HepG2 (cell line): ENCODE data around the gene PSMB1. TPM values are rescaled to one million over a fixed set of nuclear protein-coding genes. Genes with fewer than 3 reads are reported as not detected.
A peak's percentile ranks its signal among the peaks of the same experiment; 100 is the strongest.

Experiments
- AHR ChIP-seq: IDR thresholded peaks from 2 replicates; pipeline ENCODE4 v1.6.1; 2018; ENCODE audit warnings: missing genetic modification reagents, missing compliant biosample characterization
- DBP ChIP-seq: sonication (generic); formaldehyde crosslinking; IDR thresholded peaks from 2 replicates; pipeline ENCODE4 v1.4.0; 2020; ENCODE audit warnings: missing genetic modification reagents; ENCODE audit errors: not compliant biosample characterization
- ELF3 ChIP-seq: IDR thresholded peaks from 2 replicates; pipeline ENCODE4 v1.6.1; 2016; ENCODE audit warnings: missing genetic modification reagents, missing compliant biosample characterization
- EZH2 ChIP-seq: conservative IDR thresholded peaks from 2 replicates; pipeline ENCODE4 v1.6.1; 2012; ENCODE audit warnings: mild to moderate bottlenecking, low read depth, low read length, moderate library complexity
- FOXO1 ChIP-seq: sonication (generic); formaldehyde crosslinking; IDR thresholded peaks from 2 replicates; pipeline ENCODE4 v1.4.0; 2020; ENCODE audit warnings: missing genetic modification reagents
- FOXP1 ChIP-seq, 2 experiments: fragments of 450-650 bp in 1 of 2; IDR thresholded peaks; 2 replicates each; pipeline ENCODE4 v1.6.1; 2017 to 2018; ENCODE audit warnings: antibody characterized with exemption in 1 of 2
- KDM3A ChIP-seq: IDR thresholded peaks from 2 replicates; pipeline ENCODE4 v1.6.1; 2018; ENCODE audit warnings: low read depth, missing compliant biosample characterization
- NFKB2 ChIP-seq: sonication (generic); formaldehyde crosslinking; IDR thresholded peaks from 2 replicates; pipeline ENCODE4 v1.4.0; 2020; ENCODE audit warnings: missing genetic modification reagents, borderline replicate concordance
- RAD51 ChIP-seq: fragments of 450-650 bp; IDR thresholded peaks from 2 replicates; pipeline ENCODE4 v1.6.1; 2016; ENCODE audit warnings: borderline replicate concordance
- SIX1 ChIP-seq: sonication (generic); formaldehyde crosslinking; IDR thresholded peaks from 2 replicates; pipeline ENCODE4 v1.4.0; 2020; ENCODE audit warnings: missing genetic modification reagents, borderline replicate concordance
- SNAI1 ChIP-seq: sonication (generic); formaldehyde crosslinking; IDR thresholded peaks from 2 replicates; pipeline ENCODE4 v1.5.0; 2020; ENCODE audit warnings: mild to moderate bottlenecking, missing genetic modification reagents, borderline replicate concordance
- SOX13 ChIP-seq, 3 experiments: fragments of 450-650 bp in 1 of 3; sonication (generic) in 1 of 3; formaldehyde crosslinking in 1 of 3; IDR thresholded peaks in 2 of 3; conservative IDR thresholded peaks in 1 of 3; 2 replicates each; pipeline versions ENCODE4 v1.5.0 to v1.6.1; 2016 to 2020; ENCODE audit warnings: antibody characterized with exemption in 1 of 3, mild to moderate bottlenecking in 1 of 3, missing compliant biosample characterization in 1 of 3, missing genetic modification reagents in 1 of 3, moderate library complexity in 1 of 3
- ZBTB14 ChIP-seq: sonication (generic); formaldehyde crosslinking; IDR thresholded peaks from 2 replicates; pipeline ENCODE4 v1.4.0; 2020; ENCODE audit warnings: missing genetic modification reagents
- ZBTB39 ChIP-seq: sonication (generic); formaldehyde crosslinking; IDR thresholded peaks from 2 replicates; pipeline ENCODE4 v1.5.0; 2020; ENCODE audit warnings: missing genetic modification reagents
- ZBTB7B ChIP-seq: sonication (generic); formaldehyde crosslinking; IDR thresholded peaks from 2 replicates; pipeline ENCODE4 v1.4.0; 2020; ENCODE audit warnings: missing genetic modification reagents
- ZC3H13 ChIP-seq: sonication (generic); formaldehyde crosslinking; IDR thresholded peaks from 2 replicates; pipeline ENCODE4 v1.8.1; 2023; ENCODE audit warnings: mild to moderate bottlenecking, missing genetic modification reagents, moderate library complexity
- ZNF232 ChIP-seq: sonication (generic); formaldehyde crosslinking; IDR thresholded peaks from 2 replicates; pipeline ENCODE4 v1.4.0; 2020; ENCODE audit warnings: missing genetic modification reagents, borderline replicate concordance
- ZNF577 ChIP-seq: sonication (generic); formaldehyde crosslinking; IDR thresholded peaks from 2 replicates; pipeline ENCODE4 v1.4.0; 2020; ENCODE audit warnings: mild to moderate bottlenecking, low read depth, missing genetic modification reagents, borderline replicate concordance
- ZNF749 ChIP-seq: sonication (generic); formaldehyde crosslinking; IDR thresholded peaks from 2 replicates; pipeline ENCODE4 v1.8.0; 2022; ENCODE audit warnings: mild to moderate bottlenecking, missing genetic modification reagents, moderate library complexity, borderline replicate concordance
- polyA plus RNA-seq, 8 experiments: library from polyadenylated mRNA; depleted of rRNA in 3 of 8; stranded (reverse) in 7 of 8; unstranded in 1 of 8; fragments of >200 nt; fragmentation: Illumina TruSeq in 4 of 8; extraction: Trizol in 4 of 8; gene quantifications; 2 replicates each; pipeline versions ENCODE4 v1.2.1 to v1.2.3, GENCODE V29; 2011 to 2016; ENCODE audit warnings: low read depth in 4 of 8, missing spikeins in 1 of 8, mixed read lengths in 1 of 8; ENCODE audit not compliant: insufficient read depth in 1 of 8
- total RNA-seq, 5 experiments: library from RNA; depleted of rRNA; stranded (reverse); fragments of >200 nt; fragmentation: Illumina TruSeq; extraction: Trizol; gene quantifications; 2 replicates each; pipeline ENCODE4 v1.2.3, GENCODE V29; 2016; ENCODE audit warnings: low read depth in 1 of 5
- TF ChIP-seq, protein P1 (sequence below): sonication (generic); formaldehyde crosslinking; IDR thresholded peaks from 2 replicates; pipeline ENCODE4 v1.4.0; 2020; ENCODE audit warnings: missing genetic modification reagents
- TF ChIP-seq, protein P2 (sequence below): IDR thresholded peaks from 2 replicates; pipeline ENCODE4 v1.6.1; 2016; ENCODE audit warnings: missing genetic modification reagents, missing compliant biosample characterization

The PSMB1 gene
- total and polyA plus RNA-seq, 2 of the 13 experiments (the other 11 are each of a cell fraction or from before 2014, with no cell fraction given), result 528 to 592 TPM

DNA sequence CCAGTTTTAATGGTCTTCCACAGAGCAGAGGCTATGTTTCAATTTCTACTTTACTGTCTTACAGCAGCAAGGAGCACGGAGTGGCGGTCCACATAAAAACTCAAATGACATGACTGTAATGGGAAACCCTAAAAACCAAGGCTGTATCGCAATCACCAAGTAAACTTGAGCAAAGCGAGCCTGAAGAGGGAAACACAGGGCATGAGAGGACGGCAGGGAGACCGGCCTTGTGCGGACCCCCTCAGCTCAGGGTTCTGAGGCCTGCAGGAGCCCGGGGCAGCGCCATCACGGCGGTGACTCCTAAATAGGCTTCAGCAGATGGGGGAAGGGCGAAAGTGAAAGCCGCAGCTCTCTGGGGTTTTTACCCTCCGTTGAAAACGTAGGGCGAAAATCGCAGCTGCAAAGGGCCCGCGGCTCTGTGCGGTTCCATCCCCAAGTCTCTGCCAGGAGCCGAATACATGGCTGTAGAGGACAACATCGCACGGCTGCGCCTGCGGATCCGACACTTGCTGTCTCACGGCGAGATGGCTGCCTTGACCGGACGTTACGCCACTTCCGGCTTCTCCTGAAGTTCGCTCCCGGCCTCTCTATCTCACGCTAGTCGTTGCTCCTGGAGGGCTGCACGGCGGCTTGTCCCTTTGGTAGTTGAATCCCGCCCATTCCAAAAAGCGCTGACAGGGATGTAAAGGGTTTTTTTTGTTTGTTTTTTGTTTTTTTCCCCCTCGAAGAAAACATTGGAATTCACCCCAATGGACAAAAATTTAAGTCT lies at the start of gene PSMB1 (continued):
- TF ChIP-seq DBP (CRISPR knock-in tag), result peak; percentile 27
- TF ChIP-seq ZNF232 (CRISPR knock-in tag), result peak; percentile 45; the same call in 1 of the 2 replicates
- TF ChIP-seq, protein P1, sequence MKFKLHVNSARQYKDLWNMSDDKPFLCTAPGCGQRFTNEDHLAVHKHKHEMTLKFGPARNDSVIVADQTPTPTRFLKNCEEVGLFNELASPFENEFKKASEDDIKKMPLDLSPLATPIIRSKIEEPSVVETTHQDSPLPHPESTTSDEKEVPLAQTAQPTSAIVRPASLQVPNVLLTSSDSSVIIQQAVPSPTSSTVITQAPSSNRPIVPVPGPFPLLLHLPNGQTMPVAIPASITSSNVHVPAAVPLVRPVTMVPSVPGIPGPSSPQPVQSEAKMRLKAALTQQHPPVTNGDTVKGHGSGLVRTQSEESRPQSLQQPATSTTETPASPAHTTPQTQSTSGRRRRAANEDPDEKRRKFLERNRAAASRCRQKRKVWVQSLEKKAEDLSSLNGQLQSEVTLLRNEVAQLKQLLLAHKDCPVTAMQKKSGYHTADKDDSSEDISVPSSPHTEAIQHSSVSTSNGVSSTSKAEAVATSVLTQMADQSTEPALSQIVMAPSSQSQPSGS (CRISPR knock-in tag), result peak; percentile 71
- TF ChIP-seq SNAI1, result peak; percentile 75; the same call in 1 of the 2 replicates
- TF ChIP-seq NFKB2 (CRISPR knock-in tag), result peak; percentile 93; the same call in 1 of the 2 replicates
- peak; percentile 76; the same call in 1 of the 2 replicates for TF ChIP-seq FOXO1
- TF ChIP-seq SOX13 (IDR thresholded peaks at IDR 0.05), result peak; percentile 46; the same call in 1 of the 2 replicates
- peak in 1 of 2 experiments; percentile 42; a peak in 1 of 4 replicates for TF ChIP-seq SOX13 (CRISPR knock-in tag; conservative IDR thresholded peaks at IDR 0.05 in 1 of 2, IDR thresholded peaks at IDR 0.05 in 1 of 2)
- peak; percentile 89; the same call in 1 of the 2 replicates for TF ChIP-seq AHR (CRISPR knock-in tag)
- TF ChIP-seq FOXP1 (IDR thresholded peaks at IDR 0.05), result no peak
- TF ChIP-seq FOXP1 (CRISPR knock-in tag; IDR thresholded peaks at IDR 0.05), result no peak; the same call in 1 of the 2 replicates
- no peak for TF ChIP-seq ZBTB14
- TF ChIP-seq ZBTB7B (CRISPR knock-in tag), result no peak
- no peak for TF ChIP-seq ZBTB39 (CRISPR knock-in tag)
- TF ChIP-seq ZC3H13 (CRISPR knock-in tag), result 0 out of 2 replicates have a peak, but pooled peaks have one; percentile 67
- TF ChIP-seq SIX1 (CRISPR knock-in tag), result no peak; the same call in 1 of the 2 replicates
- no peak for TF ChIP-seq RAD51
- TF ChIP-seq ELF3, result peak; percentile 63
- no peak for TF ChIP-seq EZH2
- peak; percentile 61; the same call in 1 of the 2 replicates for TF ChIP-seq ZNF749 (CRISPR knock-in tag)
- TF ChIP-seq, protein P2, sequence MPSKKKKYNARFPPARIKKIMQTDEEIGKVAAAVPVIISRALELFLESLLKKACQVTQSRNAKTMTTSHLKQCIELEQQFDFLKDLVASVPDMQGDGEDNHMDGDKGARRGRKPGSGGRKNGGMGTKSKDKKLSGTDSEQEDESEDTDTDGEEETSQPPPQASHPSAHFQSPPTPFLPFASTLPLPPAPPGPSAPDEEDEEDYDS (CRISPR knock-in tag), result peak; percentile 98
- no peak for TF ChIP-seq ZNF577 (CRISPR knock-in tag)
- peak; percentile 84; the same call in 1 of the 2 replicates for TF ChIP-seq KDM3A
